ENCODE results near the gene ZNF483.

- TF ChIP-seq CTCF (IDR thresholded peaks at IDR 0.05; ENCODE audit: low read depth, low read length): no peak
- no peak for TF ChIP-seq EZH2phosphoT487 (IDR thresholded peaks at IDR 0.05; ENCODE audit: low read depth)
Observed at GRCh38 chr9:111582888-111583287, 57.9 kb downstream of the ZNF483 start.
